Liver (tissue), 3 donors: ENCODE data around the gene HS3ST2.
"Not testable (repeated sequence)": the region's sequence is repeated elsewhere in the genome, so short reads cannot be mapped to it uniquely, and the experiment has no call there.

Experiments
- ATF3 ChIP-seq: IDR thresholded peaks from 2 replicates; pipeline ENCODE4 v1.6.1; 2016; ENCODE audit warnings: antibody characterized with exemption
- FOXA1 ChIP-seq: IDR thresholded peaks from 2 replicates; pipeline ENCODE4 v1.6.1; 2016; ENCODE audit warnings: antibody characterized with exemption
- GABPA ChIP-seq, 2 donors: IDR thresholded peaks in 1 of 2; conservative IDR thresholded peaks in 1 of 2; 2 replicates each; pipeline ENCODE4 v1.6.1; 2016; ENCODE audit warnings: antibody characterized with exemption in 2 of 2, mild to moderate bottlenecking in 1 of 2, moderate library complexity in 1 of 2
- RAD21 ChIP-seq, 2 donors: IDR thresholded peaks; 2 replicates each; pipeline ENCODE4 v1.6.1; 2016; ENCODE audit warnings: antibody characterized with exemption in 2 of 2, mild to moderate bottlenecking in 2 of 2
- REST ChIP-seq: IDR thresholded peaks from 2 replicates; pipeline ENCODE4 v1.6.1; 2016; ENCODE audit warnings: antibody characterized with exemption, mild to moderate bottlenecking
- RXRA ChIP-seq, 2 donors: IDR thresholded peaks; 2 replicates each; pipeline ENCODE4 v1.6.1; 2017 to 2018; ENCODE audit warnings: antibody characterized with exemption in 2 of 2, mild to moderate bottlenecking in 1 of 2
- SP1 ChIP-seq: IDR thresholded peaks from 2 replicates; pipeline ENCODE4 v1.6.1; 2018; ENCODE audit warnings: antibody characterized with exemption, mild to moderate bottlenecking
- TAF1 ChIP-seq: conservative IDR thresholded peaks from 2 replicates; pipeline ENCODE4 v1.6.1; 2016; ENCODE audit warnings: antibody characterized with exemption, mild to moderate bottlenecking
- YY1 ChIP-seq: IDR thresholded peaks from 2 replicates; pipeline ENCODE4 v1.6.1; 2016; ENCODE audit warnings: antibody characterized with exemption, mild to moderate bottlenecking
- ZBTB33 ChIP-seq: IDR thresholded peaks from 2 replicates; pipeline ENCODE4 v1.6.1; 2016; ENCODE audit warnings: antibody characterized with exemption
- TF ChIP-seq, protein P1 (sequence below): fragments of 150-350 bp; IDR thresholded peaks from 2 replicates; pipeline ENCODE4 v1.5.1; 2017; ENCODE audit warnings: improper control_type of control experiment, low read depth, low read length; ENCODE audit not compliant: missing input control
- TF ChIP-seq, protein P2 (sequence below): IDR thresholded peaks from 2 replicates; pipeline ENCODE4 v1.6.1; 2016; ENCODE audit warnings: antibody characterized with exemption
- donor health status: healthy.
- donor health status: healthy.

GRCh38 chr16:22842031-22842430, 28.1 kb downstream of the HS3ST2 start:
- TF ChIP-seq, protein P1, sequence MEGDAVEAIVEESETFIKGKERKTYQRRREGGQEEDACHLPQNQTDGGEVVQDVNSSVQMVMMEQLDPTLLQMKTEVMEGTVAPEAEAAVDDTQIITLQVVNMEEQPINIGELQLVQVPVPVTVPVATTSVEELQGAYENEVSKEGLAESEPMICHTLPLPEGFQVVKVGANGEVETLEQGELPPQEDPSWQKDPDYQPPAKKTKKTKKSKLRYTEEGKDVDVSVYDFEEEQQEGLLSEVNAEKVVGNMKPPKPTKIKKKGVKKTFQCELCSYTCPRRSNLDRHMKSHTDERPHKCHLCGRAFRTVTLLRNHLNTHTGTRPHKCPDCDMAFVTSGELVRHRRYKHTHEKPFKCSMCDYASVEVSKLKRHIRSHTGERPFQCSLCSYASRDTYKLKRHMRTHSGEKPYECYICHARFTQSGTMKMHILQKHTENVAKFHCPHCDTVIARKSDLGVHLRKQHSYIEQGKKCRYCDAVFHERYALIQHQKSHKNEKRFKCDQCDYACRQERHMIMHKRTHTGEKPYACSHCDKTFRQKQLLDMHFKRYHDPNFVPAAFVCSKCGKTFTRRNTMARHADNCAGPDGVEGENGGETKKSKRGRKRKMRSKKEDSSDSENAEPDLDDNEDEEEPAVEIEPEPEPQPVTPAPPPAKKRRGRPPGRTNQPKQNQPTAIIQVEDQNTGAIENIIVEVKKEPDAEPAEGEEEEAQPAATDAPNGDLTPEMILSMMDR, result not testable (repeated sequence)
- TF ChIP-seq ATF3; ZBTB33; GABPA (IDR thresholded peaks at IDR 0.05 in 1 of 2, conservative IDR thresholded peaks at IDR 0.05 in 1 of 2); RAD21 (IDR thresholded peaks at IDR 0.05); REST; YY1; TAF1; SP1; FOXA1; RXRA (IDR thresholded peaks at IDR 0.05): not testable (repeated sequence)
- TF ChIP-seq, protein P2, sequence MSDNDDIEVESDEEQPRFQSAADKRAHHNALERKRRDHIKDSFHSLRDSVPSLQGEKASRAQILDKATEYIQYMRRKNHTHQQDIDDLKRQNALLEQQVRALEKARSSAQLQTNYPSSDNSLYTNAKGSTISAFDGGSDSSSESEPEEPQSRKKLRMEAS, result not testable (repeated sequence)
